HepG2 (cell line): ENCODE results near the gene STK38L. TPM values are rescaled to one million over a fixed set of nuclear protein-coding genes. Genes with fewer than 3 reads are reported as not detected.

Source experiments
- CBFB ChIP-seq: sonication (generic); formaldehyde crosslinking; IDR thresholded peaks from 2 replicates; pipeline ENCODE4 v1.4.0; 2020; ENCODE audit warnings: missing genetic modification reagents
- CHCHD3 ChIP-seq: sonication (generic); formaldehyde crosslinking; IDR thresholded peaks from 2 replicates; pipeline ENCODE4 v1.8.0; 2022; ENCODE audit warnings: mild to moderate bottlenecking, missing genetic modification reagents, moderate library complexity
- FOXP1 ChIP-seq, 2 experiments: fragments of 450-650 bp in 1 of 2; IDR thresholded peaks; 2 replicates each; pipeline ENCODE4 v1.6.1; 2017 to 2018; ENCODE audit warnings: antibody characterized with exemption in 1 of 2
- ISL2 ChIP-seq: sonication (generic); formaldehyde crosslinking; IDR thresholded peaks from 2 replicates; pipeline ENCODE4 v1.5.0; 2020; ENCODE audit warnings: missing genetic modification reagents
- KLF6 ChIP-seq: IDR thresholded peaks from 2 replicates; pipeline ENCODE4 v1.8.0; 2016; ENCODE audit warnings: missing biosample characterization, missing genetic modification reagents
- NFIB ChIP-seq: sonication (generic); formaldehyde crosslinking; IDR thresholded peaks from 2 replicates; pipeline ENCODE4 v1.9.0; 2021; ENCODE audit warnings: missing genetic modification reagents, mild to moderate bottlenecking, borderline replicate concordance
- SMARCE1 ChIP-seq: fragments of 450-650 bp; IDR thresholded peaks from 2 replicates; pipeline ENCODE4 v1.6.1; 2017; ENCODE audit warnings: borderline replicate concordance
- SOX5 ChIP-seq: IDR thresholded peaks from 2 replicates; pipeline ENCODE4 v1.6.1; 2016; ENCODE audit warnings: borderline replicate concordance
- TEAD3 ChIP-seq: optimal IDR thresholded peaks from 2 replicates; pipeline ENCODE3; 2016; ENCODE audit warnings: borderline replicate concordance
- ZFP41 ChIP-seq: sonication (generic); formaldehyde crosslinking; IDR thresholded peaks from 2 replicates; pipeline ENCODE4 v1.4.0; 2020; ENCODE audit warnings: mild to moderate bottlenecking, missing genetic modification reagents, borderline replicate concordance
- ZNF234 ChIP-seq: sonication (generic); formaldehyde crosslinking; conservative IDR thresholded peaks from 2 replicates; pipeline ENCODE4 v1.5.1; 2020; ENCODE audit warnings: mild to moderate bottlenecking, missing genetic modification reagents
- ZNF343 ChIP-seq: sonication (generic); formaldehyde crosslinking; IDR thresholded peaks from 2 replicates; pipeline ENCODE4 v1.4.0; 2020; ENCODE audit warnings: mild to moderate bottlenecking, missing genetic modification reagents
- ZNF552 ChIP-seq: sonication (generic); formaldehyde crosslinking; IDR thresholded peaks from 2 replicates; pipeline ENCODE4 v1.9.0; 2022; ENCODE audit warnings: missing genetic modification reagents, mild to moderate bottlenecking, borderline replicate concordance
- ZNF7 ChIP-seq: IDR thresholded peaks from 2 replicates; pipeline ENCODE4 v1.6.1; 2016; ENCODE audit warnings: missing biosample characterization, missing genetic modification reagents
- ZNF75D ChIP-seq: sonication (generic); formaldehyde crosslinking; IDR thresholded peaks from 2 replicates; pipeline ENCODE4 v1.8.1; 2023; ENCODE audit warnings: missing genetic modification reagents, mild to moderate bottlenecking, borderline replicate concordance
- ZNF768 ChIP-seq: sonication (generic); formaldehyde crosslinking; IDR thresholded peaks from 2 replicates; pipeline ENCODE4 v1.4.0; 2020; ENCODE audit warnings: missing genetic modification reagents
- polyA plus RNA-seq, 8 experiments: library from polyadenylated mRNA; depleted of rRNA in 3 of 8; stranded (reverse) in 7 of 8; unstranded in 1 of 8; fragments of >200 nt; fragmentation: Illumina TruSeq in 4 of 8; extraction: Trizol in 4 of 8; gene quantifications; 2 replicates each; pipeline versions ENCODE4 v1.2.1 to v1.2.3, GENCODE V29; 2011 to 2016; ENCODE audit warnings: low read depth in 4 of 8, missing spikeins in 1 of 8, mixed read lengths in 1 of 8; ENCODE audit not compliant: insufficient read depth in 1 of 8
- total RNA-seq, 5 experiments: library from RNA; depleted of rRNA; stranded (reverse); fragments of >200 nt; fragmentation: Illumina TruSeq; extraction: Trizol; gene quantifications; 2 replicates each; pipeline ENCODE4 v1.2.3, GENCODE V29; 2016; ENCODE audit warnings: low read depth in 1 of 5
- TF ChIP-seq, protein P1 (sequence below): IDR thresholded peaks from 2 replicates; pipeline ENCODE4 v1.6.1; 2018; ENCODE audit warnings: missing genetic modification reagents
- TF ChIP-seq, protein P2 (sequence below): sonication (generic); formaldehyde crosslinking; IDR thresholded peaks from 2 replicates; pipeline ENCODE4 v1.4.0; 2020; ENCODE audit warnings: missing genetic modification reagents
- TF ChIP-seq, protein P3 (sequence below): IDR thresholded peaks from 2 replicates; pipeline ENCODE4 v1.6.1; 2016; ENCODE audit warnings: missing genetic modification reagents, missing compliant biosample characterization
- TF ChIP-seq, protein P4 (sequence below): sonication (generic); formaldehyde crosslinking; IDR thresholded peaks from 2 replicates; pipeline ENCODE4 v1.5.1; 2020; ENCODE audit warnings: missing genetic modification reagents, mild to moderate bottlenecking, borderline replicate concordance
- TF ChIP-seq, protein P5 (sequence below): IDR thresholded peaks from 2 replicates; pipeline ENCODE4 v1.6.1; 2016; ENCODE audit warnings: missing compliant biosample characterization, missing genetic modification reagents, borderline replicate concordance
- TF ChIP-seq, protein P6 (sequence below): sonication (generic); formaldehyde crosslinking; conservative IDR thresholded peaks from 2 replicates; pipeline ENCODE4 v1.8.0; 2022; ENCODE audit warnings: mild to moderate bottlenecking, moderate library complexity, missing genetic modification reagents

Gene STK38L
- total and polyA plus RNA-seq, 2 of the 13 experiments (the other 11 are each of a cell fraction or from before 2014, with no cell fraction given): 6.1 to 26.4 TPM

DNA sequence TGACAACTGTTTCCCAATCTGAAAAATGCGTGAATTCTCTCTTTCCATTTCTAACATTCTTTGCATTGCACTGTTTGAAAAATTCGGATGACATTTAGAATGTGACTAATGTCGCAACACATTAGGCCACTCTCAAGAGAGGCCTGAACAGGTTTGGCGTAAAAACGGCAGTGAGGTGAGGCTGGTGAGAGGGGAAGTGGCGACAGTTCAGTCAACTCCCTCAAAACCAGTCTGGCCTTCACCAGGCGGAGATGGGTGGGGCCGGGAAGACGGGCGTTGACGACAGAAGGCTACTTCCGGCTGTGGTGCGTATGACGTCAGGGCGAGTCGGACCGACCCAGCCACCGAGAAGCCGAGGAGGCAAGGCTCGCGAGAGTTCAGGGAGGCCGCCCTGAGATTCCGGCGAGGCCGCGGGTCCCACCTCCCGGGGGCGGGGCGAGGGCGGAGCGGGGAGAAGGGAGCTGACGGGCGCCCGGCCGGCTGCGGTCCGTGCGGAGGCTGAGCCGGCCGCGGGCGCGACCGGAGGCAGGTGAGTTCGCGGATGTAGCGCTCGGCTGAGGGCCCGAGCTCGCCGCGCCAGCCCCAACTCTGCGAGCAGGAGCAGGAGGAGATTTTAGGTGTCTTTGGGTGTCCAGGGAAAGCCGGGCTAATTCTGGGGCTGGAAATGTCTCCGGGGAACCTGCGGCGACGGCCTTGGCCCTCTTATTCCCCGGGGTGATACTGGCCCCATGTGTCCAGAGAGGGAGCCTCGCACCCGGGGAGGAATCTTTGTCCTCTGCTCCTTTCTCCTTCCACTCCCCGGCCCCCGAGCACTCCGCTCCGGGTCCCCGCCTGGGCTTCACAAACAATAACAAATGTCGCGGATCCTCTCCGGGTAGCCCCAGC, at the start of gene STK38L (continued):
- TF ChIP-seq, protein P1, sequence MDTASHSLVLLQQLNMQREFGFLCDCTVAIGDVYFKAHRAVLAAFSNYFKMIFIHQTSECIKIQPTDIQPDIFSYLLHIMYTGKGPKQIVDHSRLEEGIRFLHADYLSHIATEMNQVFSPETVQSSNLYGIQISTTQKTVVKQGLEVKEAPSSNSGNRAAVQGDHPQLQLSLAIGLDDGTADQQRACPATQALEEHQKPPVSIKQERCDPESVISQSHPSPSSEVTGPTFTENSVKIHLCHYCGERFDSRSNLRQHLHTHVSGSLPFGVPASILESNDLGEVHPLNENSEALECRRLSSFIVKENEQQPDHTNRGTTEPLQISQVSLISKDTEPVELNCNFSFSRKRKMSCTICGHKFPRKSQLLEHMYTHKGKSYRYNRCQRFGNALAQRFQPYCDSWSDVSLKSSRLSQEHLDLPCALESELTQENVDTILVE (CRISPR knock-in tag): peak; percentile 60; the same call in 1 of the 2 replicates
- TF ChIP-seq ZNF234 (CRISPR knock-in tag) (0 out of 2 replicates have a peak, but pooled peaks have one; percentile 39), TEAD3 (CRISPR knock-in tag) (peak; percentile 68), KLF6 (CRISPR knock-in tag) (peak; percentile 50; the same call in 1 of the 2 replicates), ZFP41 (CRISPR knock-in tag) (no peak), FOXP1 (IDR thresholded peaks at IDR 0.05) (no peak), FOXP1 (CRISPR knock-in tag; IDR thresholded peaks at IDR 0.05) (no peak), CBFB (CRISPR knock-in tag) (0 out of 2 replicates have a peak, but pooled peaks have one; percentile 49), CHCHD3 (CRISPR knock-in tag) (no peak), ZNF7 (CRISPR knock-in tag) (no peak), ZNF552 (CRISPR knock-in tag) (no peak), ZNF768 (CRISPR knock-in tag) (peak; percentile 47; the same call in 1 of the 2 replicates), ZNF75D (CRISPR knock-in tag) (no peak), SOX5 (CRISPR knock-in tag) (no peak), NFIB (CRISPR knock-in tag) (no peak), ISL2 (CRISPR knock-in tag) (0 out of 2 replicates have a peak, but pooled peaks have one; percentile 2), SMARCE1 (no peak), ZNF343 (CRISPR knock-in tag) (peak; percentile 86)
- TF ChIP-seq, protein P2, sequence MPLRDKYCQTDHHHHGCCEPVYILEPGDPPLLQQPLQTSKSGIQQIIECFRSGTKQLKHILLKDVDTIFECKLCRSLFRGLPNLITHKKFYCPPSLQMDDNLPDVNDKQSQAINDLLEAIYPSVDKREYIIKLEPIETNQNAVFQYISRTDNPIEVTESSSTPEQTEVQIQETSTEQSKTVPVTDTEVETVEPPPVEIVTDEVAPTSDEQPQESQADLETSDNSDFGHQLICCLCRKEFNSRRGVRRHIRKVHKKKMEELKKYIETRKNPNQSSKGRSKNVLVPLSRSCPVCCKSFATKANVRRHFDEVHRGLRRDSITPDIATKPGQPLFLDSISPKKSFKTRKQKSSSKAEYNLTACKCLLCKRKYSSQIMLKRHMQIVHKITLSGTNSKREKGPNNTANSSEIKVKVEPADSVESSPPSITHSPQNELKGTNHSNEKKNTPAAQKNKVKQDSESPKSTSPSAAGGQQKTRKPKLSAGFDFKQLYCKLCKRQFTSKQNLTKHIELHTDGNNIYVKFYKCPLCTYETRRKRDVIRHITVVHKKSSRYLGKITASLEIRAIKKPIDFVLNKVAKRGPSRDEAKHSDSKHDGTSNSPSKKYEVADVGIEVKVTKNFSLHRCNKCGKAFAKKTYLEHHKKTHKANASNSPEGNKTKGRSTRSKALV (CRISPR knock-in tag): peak; percentile 61
- TF ChIP-seq, protein P3, sequence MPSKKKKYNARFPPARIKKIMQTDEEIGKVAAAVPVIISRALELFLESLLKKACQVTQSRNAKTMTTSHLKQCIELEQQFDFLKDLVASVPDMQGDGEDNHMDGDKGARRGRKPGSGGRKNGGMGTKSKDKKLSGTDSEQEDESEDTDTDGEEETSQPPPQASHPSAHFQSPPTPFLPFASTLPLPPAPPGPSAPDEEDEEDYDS (CRISPR knock-in tag): peak; percentile 75
- TF ChIP-seq, protein P4, sequence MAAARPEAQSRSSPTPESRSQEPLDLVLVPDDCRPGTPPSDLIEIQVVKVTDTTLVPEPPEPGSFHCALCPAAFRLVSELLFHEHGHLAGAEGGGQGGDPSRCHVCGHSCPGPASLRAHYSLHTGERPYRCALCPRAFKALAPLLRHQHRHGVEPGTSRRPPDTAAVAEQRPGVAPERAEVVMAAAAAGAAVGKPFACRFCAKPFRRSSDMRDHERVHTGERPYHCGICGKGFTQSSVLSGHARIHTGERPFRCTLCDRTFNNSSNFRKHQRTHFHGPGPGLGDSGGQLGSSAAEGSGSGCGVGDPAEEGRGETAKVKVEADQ (CRISPR knock-in tag): no peak; the same call in 1 of the 2 replicates
- TF ChIP-seq, protein P5, sequence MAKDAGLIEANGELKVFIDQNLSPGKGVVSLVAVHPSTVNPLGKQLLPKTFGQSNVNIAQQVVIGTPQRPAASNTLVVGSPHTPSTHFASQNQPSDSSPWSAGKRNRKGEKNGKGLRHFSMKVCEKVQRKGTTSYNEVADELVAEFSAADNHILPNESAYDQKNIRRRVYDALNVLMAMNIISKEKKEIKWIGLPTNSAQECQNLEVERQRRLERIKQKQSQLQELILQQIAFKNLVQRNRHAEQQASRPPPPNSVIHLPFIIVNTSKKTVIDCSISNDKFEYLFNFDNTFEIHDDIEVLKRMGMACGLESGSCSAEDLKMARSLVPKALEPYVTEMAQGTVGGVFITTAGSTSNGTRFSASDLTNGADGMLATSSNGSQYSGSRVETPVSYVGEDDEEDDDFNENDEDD (CRISPR knock-in tag): peak; percentile 27; the same call in 1 of the 2 replicates
- TF ChIP-seq, protein P6, sequence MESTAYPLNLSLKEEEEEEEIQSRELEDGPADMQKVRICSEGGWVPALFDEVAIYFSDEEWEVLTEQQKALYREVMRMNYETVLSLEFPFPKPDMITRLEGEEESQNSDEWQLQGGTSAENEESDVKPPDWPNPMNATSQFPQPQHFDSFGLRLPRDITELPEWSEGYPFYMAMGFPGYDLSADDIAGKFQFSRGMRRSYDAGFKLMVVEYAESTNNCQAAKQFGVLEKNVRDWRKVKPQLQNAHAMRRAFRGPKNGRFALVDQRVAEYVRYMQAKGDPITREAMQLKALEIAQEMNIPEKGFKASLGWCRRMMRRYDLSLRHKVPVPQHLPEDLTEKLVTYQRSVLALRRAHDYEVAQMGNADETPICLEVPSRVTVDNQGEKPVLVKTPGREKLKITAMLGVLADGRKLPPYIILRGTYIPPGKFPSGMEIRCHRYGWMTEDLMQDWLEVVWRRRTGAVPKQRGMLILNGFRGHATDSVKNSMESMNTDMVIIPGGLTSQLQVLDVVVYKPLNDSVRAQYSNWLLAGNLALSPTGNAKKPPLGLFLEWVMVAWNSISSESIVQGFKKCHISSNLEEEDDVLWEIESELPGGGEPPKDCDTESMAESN (CRISPR knock-in tag): peak; percentile 56; the same call in 1 of the 2 replicates
